CD4-positive, alpha-beta T cell treated with Interleukin-2 at 100 ng/mL for 4 hours (primary cell): ENCODE measurements around the gene TBC1D9.

Experiments
- DNase-seq: peaks from one replicate; pipeline ENCODE4 v3.0.0-alpha.2; 2020; ENCODE audit warnings: low spot score

TBC1D9 gene

GRCh38 chr4:140617499-140618248, 138.5 kb downstream of the TBC1D9 start:
- DNase-seq: no peak

- DNase-seq: no peak
Measured at GRCh38 chr4:140615451-140615850, 140.7 kb downstream of the TBC1D9 start.

GRCh38 chr4:140612357-140612756, 143.8 kb downstream of the TBC1D9 start:
- no peak for DNase-seq

GRCh38 chr4:140611854-140612253, 144.3 kb downstream of the TBC1D9 start:
- DNase-seq: no peak

- DNase-seq: peak; percentile 30
Measured at GRCh38 chr4:140609548-140610425, 146.4 kb downstream of the TBC1D9 start.

- DNase-seq: no peak
Measured at GRCh38 chr4:140607852-140608251, 148.3 kb downstream of the TBC1D9 start.

GRCh38 chr4:140604544-140604943, 151.6 kb downstream of the TBC1D9 start:
- no peak for DNase-seq

- no peak for DNase-seq
Measured at GRCh38 chr4:140603286-140603685, 152.9 kb downstream of the TBC1D9 start.

- DNase-seq: no peak
Measured at GRCh38 chr4:140602714-140603113, 153.5 kb downstream of the TBC1D9 start.

- DNase-seq: no peak
Measured at GRCh38 chr4:140600408-140600807, 155.8 kb downstream of the TBC1D9 start.

GRCh38 chr4:140595065-140595464, 161.1 kb downstream of the TBC1D9 start:
- no peak for DNase-seq

GRCh38 chr4:140584439-140584838, 171.7 kb downstream of the TBC1D9 start:
- no peak for DNase-seq

- DNase-seq: no peak
Measured at GRCh38 chr4:140581078-140581477, 175.1 kb downstream of the TBC1D9 start.

GRCh38 chr4:140579278-140579677, 176.9 kb downstream of the TBC1D9 start:
- DNase-seq: no peak

- DNase-seq: no peak
Measured at GRCh38 chr4:140575489-140575888, 180.7 kb downstream of the TBC1D9 start.

GRCh38 chr4:140571620-140572019, 184.6 kb downstream of the TBC1D9 start:
- no peak for DNase-seq
